Breast epithelium (tissue), 3 donors: Measurements from ENCODE around the gene CST6.

Experiments
- CTCF ChIP-seq, 3 donors: fragments of 450-650 bp; IDR thresholded peaks; one replicate each; pipeline ENCODE4 v1.5.1; 2016 to 2017; ENCODE audit warnings: antibody characterized with exemption in 3 of 3, mild to moderate bottlenecking in 3 of 3, moderate library complexity in 3 of 3
- POLR2A ChIP-seq: fragments of 450-650 bp; IDR thresholded peaks from one replicate; pipeline ENCODE4 v1.6.1; 2016; ENCODE audit warnings: antibody characterized with exemption, mild to moderate bottlenecking, moderate library complexity
- POLR2AphosphoS5 ChIP-seq, 3 donors: sonication (generic); formaldehyde crosslinking; IDR thresholded peaks; one replicate each; pipeline ENCODE4 v1.6.1; 2017; ENCODE audit warnings: antibody characterized with exemption in 3 of 3

- TF ChIP-seq CTCF (IDR thresholded peaks at IDR 0.05) (no peak), POLR2A (no peak), POLR2AphosphoS5 (IDR thresholded peaks at IDR 0.05) (no peak)
Measured at GRCh38 chr11:65981101-65981740, 30.6 kb upstream of the CST6 start.
